HepG2 (cell line): ENCODE data around the gene PEX13. TPM values are rescaled to one million over a fixed set of nuclear protein-coding genes. Genes with fewer than 3 reads are reported as not detected.

Experiments used
- CHD2 ChIP-seq: IDR thresholded peaks from 2 replicates; pipeline ENCODE4 v1.6.1; 2011; ENCODE audit warnings: low read depth, low read length, improper control_type of control experiment
- CSRNP1 ChIP-seq: sonication (generic); formaldehyde crosslinking; IDR thresholded peaks from 2 replicates; pipeline ENCODE4 v1.8.1; 2023; ENCODE audit warnings: mild to moderate bottlenecking, missing genetic modification reagents
- DRAP1 ChIP-seq: IDR thresholded peaks from 2 replicates; pipeline ENCODE4 v1.6.1; 2016; ENCODE audit warnings: missing genetic modification reagents, missing compliant biosample characterization
- GATAD2A ChIP-seq: IDR thresholded peaks from 2 replicates; pipeline ENCODE4 v1.6.1; 2016
- HOXA5 ChIP-seq: sonication (generic); formaldehyde crosslinking; IDR thresholded peaks from 2 replicates; pipeline ENCODE4 v1.4.0; 2020; ENCODE audit warnings: missing genetic modification reagents
- NCOA2 ChIP-seq: sonication (generic); formaldehyde crosslinking; IDR thresholded peaks from 2 replicates; pipeline ENCODE4 v1.8.0; 2022; ENCODE audit warnings: inconsistent platforms
- NRL ChIP-seq: sonication (generic); formaldehyde crosslinking; IDR thresholded peaks from 2 replicates; pipeline ENCODE4 v1.5.0; 2020; ENCODE audit warnings: missing genetic modification reagents, mild to moderate bottlenecking, moderate library complexity, borderline replicate concordance
- PHF21A ChIP-seq: sonication (generic); formaldehyde crosslinking; IDR thresholded peaks from 2 replicates; pipeline ENCODE4 v1.5.0; 2020; ENCODE audit warnings: mild to moderate bottlenecking, missing genetic modification reagents
- POLR2AphosphoS5 ChIP-seq: IDR thresholded peaks from 2 replicates; pipeline ENCODE4 v1.6.1; 2012; ENCODE audit warnings: low read depth, low read length
- RBM22 ChIP-seq: fragments of 200-400 bp; formaldehyde crosslinking; optimal IDR thresholded peaks from 2 replicates; pipeline ENCODE3; 2017; ENCODE audit warnings: mild to moderate bottlenecking, low read length, moderate library complexity
- RXRA ChIP-seq: sonication (generic); formaldehyde crosslinking; IDR thresholded peaks from 2 replicates; pipeline ENCODE4 v1.5.1; 2020; ENCODE audit warnings: missing genetic modification reagents
- ZBTB1 ChIP-seq: sonication (generic); formaldehyde crosslinking; IDR thresholded peaks from 2 replicates; pipeline ENCODE4 v1.4.0; 2020; ENCODE audit warnings: missing genetic modification reagents, borderline replicate concordance
- ZNF20 ChIP-seq: sonication (generic); formaldehyde crosslinking; IDR thresholded peaks from 2 replicates; pipeline ENCODE4 v1.4.0; 2020; ENCODE audit warnings: mild to moderate bottlenecking, moderate library complexity, missing genetic modification reagents
- ZNF335 ChIP-seq: sonication (generic); formaldehyde crosslinking; IDR thresholded peaks from 2 replicates; pipeline ENCODE4 v1.4.0; 2020; ENCODE audit warnings: missing genetic modification reagents
- ZNF367 ChIP-seq: sonication (generic); formaldehyde crosslinking; IDR thresholded peaks from 2 replicates; pipeline ENCODE4 v1.4.0; 2020; ENCODE audit warnings: missing genetic modification reagents, borderline replicate concordance
- ZNF740 ChIP-seq: sonication (generic); formaldehyde crosslinking; IDR thresholded peaks from 2 replicates; pipeline ENCODE4 v1.4.0; 2020; ENCODE audit warnings: missing genetic modification reagents
- ZNF782 ChIP-seq: sonication (generic); formaldehyde crosslinking; IDR thresholded peaks from 2 replicates; pipeline ENCODE4 v1.4.0; 2020; ENCODE audit warnings: missing genetic modification reagents, mild to moderate bottlenecking, borderline replicate concordance
- polyA plus RNA-seq, 8 experiments: library from polyadenylated mRNA; depleted of rRNA in 3 of 8; stranded (reverse) in 7 of 8; unstranded in 1 of 8; fragments of >200 nt; fragmentation: Illumina TruSeq in 4 of 8; extraction: Trizol in 4 of 8; gene quantifications; 2 replicates each; pipeline versions ENCODE4 v1.2.1 to v1.2.3, GENCODE V29; 2011 to 2016; ENCODE audit warnings: low read depth in 4 of 8, missing spikeins in 1 of 8, mixed read lengths in 1 of 8; ENCODE audit not compliant: insufficient read depth in 1 of 8
- total RNA-seq, 5 experiments: library from RNA; depleted of rRNA; stranded (reverse); fragments of >200 nt; fragmentation: Illumina TruSeq; extraction: Trizol; gene quantifications; 2 replicates each; pipeline ENCODE4 v1.2.3, GENCODE V29; 2016; ENCODE audit warnings: low read depth in 1 of 5
- TF ChIP-seq, protein P1 (sequence below): sonication (generic); formaldehyde crosslinking; IDR thresholded peaks from 2 replicates; pipeline ENCODE4 v1.5.1; 2020; ENCODE audit warnings: missing genetic modification reagents, mild to moderate bottlenecking, borderline replicate concordance
- TF ChIP-seq, protein P2 (sequence below): sonication (generic); formaldehyde crosslinking; conservative IDR thresholded peaks from 2 replicates; pipeline ENCODE4 v1.4.0; 2020; ENCODE audit warnings: missing genetic modification reagents
- TF ChIP-seq, protein P3 (sequence below): sonication (generic); formaldehyde crosslinking; IDR thresholded peaks from 2 replicates; pipeline ENCODE4 v1.4.0; 2020; ENCODE audit warnings: low read depth, missing genetic modification reagents

PEX13 gene
- total and polyA plus RNA-seq, 2 of the 13 experiments (the other 11 are each of a cell fraction or from before 2014, with no cell fraction given): 47.9 to 75.9 TPM

GRCh38 chr2:61017003-61017555, 441 bp upstream of the PEX13 start (continued):
- 0 out of 2 replicates have a peak, but pooled peaks have one; percentile 19 for TF ChIP-seq CSRNP1 (CRISPR knock-in tag)
- peak; percentile 11; the same call in 1 of the 2 replicates for TF ChIP-seq ZNF335 (CRISPR knock-in tag)
- TF ChIP-seq GATAD2A: peak; percentile 39; the same call in 1 of the 2 replicates
- TF ChIP-seq NCOA2 (CRISPR knock-in tag): no peak
- TF ChIP-seq ZNF367 (CRISPR knock-in tag): no peak
- TF ChIP-seq ZNF740 (CRISPR knock-in tag): no peak
- 0 out of 2 replicates have a peak, but pooled peaks have one; percentile 50 for TF ChIP-seq CHD2
- TF ChIP-seq ZNF782 (CRISPR knock-in tag): no peak; the same call in 1 of the 2 replicates
- TF ChIP-seq RXRA (CRISPR knock-in tag): peak; percentile 33; the same call in 1 of the 2 replicates
- TF ChIP-seq, protein P1, sequence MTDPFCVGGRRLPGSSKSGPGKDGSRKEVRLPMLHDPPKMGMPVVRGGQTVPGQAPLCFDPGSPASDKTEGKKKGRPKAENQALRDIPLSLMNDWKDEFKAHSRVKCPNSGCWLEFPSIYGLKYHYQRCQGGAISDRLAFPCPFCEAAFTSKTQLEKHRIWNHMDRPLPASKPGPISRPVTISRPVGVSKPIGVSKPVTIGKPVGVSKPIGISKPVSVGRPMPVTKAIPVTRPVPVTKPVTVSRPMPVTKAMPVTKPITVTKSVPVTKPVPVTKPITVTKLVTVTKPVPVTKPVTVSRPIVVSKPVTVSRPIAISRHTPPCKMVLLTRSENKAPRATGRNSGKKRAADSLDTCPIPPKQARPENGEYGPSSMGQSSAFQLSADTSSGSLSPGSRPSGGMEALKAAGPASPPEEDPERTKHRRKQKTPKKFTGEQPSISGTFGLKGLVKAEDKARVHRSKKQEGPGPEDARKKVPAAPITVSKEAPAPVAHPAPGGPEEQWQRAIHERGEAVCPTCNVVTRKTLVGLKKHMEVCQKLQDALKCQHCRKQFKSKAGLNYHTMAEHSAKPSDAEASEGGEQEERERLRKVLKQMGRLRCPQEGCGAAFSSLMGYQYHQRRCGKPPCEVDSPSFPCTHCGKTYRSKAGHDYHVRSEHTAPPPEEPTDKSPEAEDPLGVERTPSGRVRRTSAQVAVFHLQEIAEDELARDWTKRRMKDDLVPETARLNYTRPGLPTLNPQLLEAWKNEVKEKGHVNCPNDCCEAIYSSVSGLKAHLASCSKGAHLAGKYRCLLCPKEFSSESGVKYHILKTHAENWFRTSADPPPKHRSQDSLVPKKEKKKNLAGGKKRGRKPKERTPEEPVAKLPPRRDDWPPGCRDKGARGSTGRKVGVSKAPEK (CRISPR knock-in tag): peak; percentile 78; the same call in 1 of the 2 replicates
- TF ChIP-seq, protein P2, sequence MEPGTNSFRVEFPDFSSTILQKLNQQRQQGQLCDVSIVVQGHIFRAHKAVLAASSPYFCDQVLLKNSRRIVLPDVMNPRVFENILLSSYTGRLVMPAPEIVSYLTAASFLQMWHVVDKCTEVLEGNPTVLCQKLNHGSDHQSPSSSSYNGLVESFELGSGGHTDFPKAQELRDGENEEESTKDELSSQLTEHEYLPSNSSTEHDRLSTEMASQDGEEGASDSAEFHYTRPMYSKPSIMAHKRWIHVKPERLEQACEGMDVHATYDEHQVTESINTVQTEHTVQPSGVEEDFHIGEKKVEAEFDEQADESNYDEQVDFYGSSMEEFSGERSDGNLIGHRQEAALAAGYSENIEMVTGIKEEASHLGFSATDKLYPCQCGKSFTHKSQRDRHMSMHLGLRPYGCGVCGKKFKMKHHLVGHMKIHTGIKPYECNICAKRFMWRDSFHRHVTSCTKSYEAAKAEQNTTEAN (CRISPR knock-in tag): peak; percentile 17; the same call in 1 of the 2 replicates
- no peak for TF ChIP-seq RBM22
- 0 out of 2 replicates have a peak, but pooled peaks have one; percentile 9 for TF ChIP-seq NRL
- no peak for TF ChIP-seq DRAP1 (CRISPR knock-in tag)
- no peak for TF ChIP-seq HOXA5 (CRISPR knock-in tag)
- peak; percentile 78 for TF ChIP-seq POLR2AphosphoS5
- TF ChIP-seq ZBTB1: no peak; the same call in 1 of the 2 replicates
- 0 out of 2 replicates have a peak, but pooled peaks have one; percentile 93 for TF ChIP-seq ZNF20 (CRISPR knock-in tag)
- TF ChIP-seq PHF21A (CRISPR knock-in tag): peak; percentile 89
- TF ChIP-seq, protein P3, sequence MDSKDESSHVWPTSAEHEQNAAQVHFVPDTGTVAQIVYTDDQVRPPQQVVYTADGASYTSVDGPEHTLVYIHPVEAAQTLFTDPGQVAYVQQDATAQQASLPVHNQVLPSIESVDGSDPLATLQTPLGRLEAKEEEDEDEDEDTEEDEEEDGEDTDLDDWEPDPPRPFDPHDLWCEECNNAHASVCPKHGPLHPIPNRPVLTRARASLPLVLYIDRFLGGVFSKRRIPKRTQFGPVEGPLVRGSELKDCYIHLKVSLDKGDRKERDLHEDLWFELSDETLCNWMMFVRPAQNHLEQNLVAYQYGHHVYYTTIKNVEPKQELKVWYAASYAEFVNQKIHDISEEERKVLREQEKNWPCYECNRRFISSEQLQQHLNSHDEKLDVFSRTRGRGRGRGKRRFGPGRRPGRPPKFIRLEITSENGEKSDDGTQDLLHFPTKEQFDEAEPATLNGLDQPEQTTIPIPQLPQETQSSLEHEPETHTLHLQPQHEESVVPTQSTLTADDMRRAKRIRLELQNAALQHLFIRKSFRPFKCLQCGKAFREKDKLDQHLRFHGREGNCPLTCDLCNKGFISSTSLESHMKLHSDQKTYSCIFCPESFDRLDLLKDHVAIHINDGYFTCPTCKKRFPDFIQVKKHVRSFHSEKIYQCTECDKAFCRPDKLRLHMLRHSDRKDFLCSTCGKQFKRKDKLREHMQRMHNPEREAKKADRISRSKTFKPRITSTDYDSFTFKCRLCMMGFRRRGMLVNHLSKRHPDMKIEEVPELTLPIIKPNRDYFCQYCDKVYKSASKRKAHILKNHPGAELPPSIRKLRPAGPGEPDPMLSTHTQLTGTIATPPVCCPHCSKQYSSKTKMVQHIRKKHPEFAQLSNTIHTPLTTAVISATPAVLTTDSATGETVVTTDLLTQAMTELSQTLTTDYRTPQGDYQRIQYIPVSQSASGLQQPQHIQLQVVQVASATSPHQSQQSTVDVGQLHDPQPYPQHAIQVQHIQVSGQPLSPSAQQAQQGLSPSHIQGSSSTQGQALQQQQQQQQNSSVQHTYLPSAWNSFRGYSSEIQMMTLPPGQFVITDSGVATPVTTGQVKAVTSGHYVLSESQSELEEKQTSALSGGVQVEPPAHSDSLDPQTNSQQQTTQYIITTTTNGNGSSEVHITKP (CRISPR knock-in tag): peak; percentile 92
